GM19438 (cell line): ENCODE results near the gene RIPK4.
"Not testable (repeated sequence)": the region's sequence is repeated elsewhere in the genome, so short reads cannot be mapped to it uniquely, and the experiment has no call there.

Experiments used
- ATAC-seq: cut with Tn5 transposase; IDR thresholded peaks from one replicate; pipeline ENCODE4 v1.9.1; 2021; ENCODE audit warnings: low read depth; ENCODE audit not compliant: unreplicated experiment

RIPK4 gene

DNA sequence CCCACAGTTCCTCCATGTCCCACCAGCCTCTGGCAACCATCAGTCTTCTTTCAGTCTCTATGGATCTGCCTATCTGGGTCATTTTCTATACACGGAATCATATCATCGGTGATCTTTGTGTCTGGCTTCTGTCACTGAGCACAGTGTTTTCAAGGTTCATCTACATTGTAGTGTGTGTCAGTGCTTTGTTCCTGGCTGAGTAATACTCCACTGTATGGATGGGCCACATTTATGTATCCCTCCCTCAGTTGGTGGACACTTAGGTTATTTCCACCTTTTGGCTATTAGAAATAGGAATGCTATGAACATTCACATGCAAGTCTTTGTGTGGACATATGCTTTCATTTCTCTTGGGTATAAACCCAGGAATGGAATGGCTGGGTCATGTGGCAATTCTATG, 46.6 kb downstream of the RIPK4 start:
- ATAC-seq, result no peak

GRCh38 chr21:41719691-41720090, 47.2 kb downstream of the RIPK4 start:
- ATAC-seq, result no peak

- ATAC-seq, result no peak
Observed at GRCh38 chr21:41717573-41718330, 49.1 kb downstream of the RIPK4 start.

GRCh38 chr21:41716751-41717150, 50.1 kb downstream of the RIPK4 start:
- no peak for ATAC-seq

DNA sequence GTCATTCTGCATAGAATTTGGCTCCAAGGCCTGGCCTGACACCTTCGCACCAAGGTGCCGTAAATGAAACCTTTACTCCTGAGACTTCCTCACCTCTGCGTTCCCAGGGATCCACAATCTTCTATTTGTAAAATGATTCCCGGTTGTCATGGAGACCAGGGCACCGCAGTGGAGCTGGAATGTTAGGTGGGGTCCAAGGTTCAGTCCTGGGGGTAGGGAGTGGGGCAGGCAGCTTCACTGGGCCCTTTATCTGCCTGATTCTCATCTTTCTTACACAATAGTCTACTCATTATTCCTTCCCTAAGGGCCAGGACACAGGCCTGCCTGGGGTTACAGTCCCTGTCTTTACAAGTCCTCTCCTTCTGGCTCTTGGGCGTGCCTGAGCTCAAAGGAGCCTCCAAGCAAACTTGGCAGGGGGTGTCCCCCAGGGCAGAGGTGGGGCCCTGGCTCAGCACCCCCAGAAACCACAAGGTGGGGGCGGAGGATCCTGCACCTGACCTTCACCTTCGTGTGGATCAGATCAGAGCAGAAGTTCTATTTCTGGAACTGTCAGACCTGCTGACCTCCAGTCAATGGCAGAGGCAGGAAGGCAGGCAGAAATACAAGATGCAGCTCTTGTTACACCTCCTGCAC, 51.1 kb downstream of the RIPK4 start:
- ATAC-seq, result no peak

GRCh38 chr21:41714299-41714865, 52.5 kb downstream of the RIPK4 start:
- not testable (repeated sequence) for ATAC-seq

GRCh38 chr21:41713495-41714281, 53.2 kb downstream of the RIPK4 start:
- ATAC-seq, result no peak

GRCh38 chr21:41712730-41713129, 54.1 kb downstream of the RIPK4 start:
- ATAC-seq, result no peak

- no peak for ATAC-seq
Observed at GRCh38 chr21:41712201-41712600, 54.7 kb downstream of the RIPK4 start.

GRCh38 chr21:41711416-41712007, 55.3 kb downstream of the RIPK4 start:
- ATAC-seq, result no peak

DNA sequence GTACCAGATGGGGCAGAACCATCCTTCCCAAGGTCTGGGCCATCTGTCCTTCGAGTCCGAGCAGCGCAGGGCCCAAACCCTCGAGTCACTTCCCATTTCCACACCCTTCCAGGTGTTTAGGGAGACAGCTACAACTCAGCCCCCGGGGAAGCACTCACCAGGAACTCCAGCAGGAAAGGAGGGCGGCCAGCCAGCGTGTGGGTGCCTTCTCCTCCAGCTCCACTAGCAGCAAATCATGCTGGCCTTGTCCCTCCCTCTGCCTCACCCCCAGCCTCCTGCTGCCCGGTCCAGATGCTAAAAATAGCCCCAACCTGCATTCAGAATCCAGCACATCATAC, 56.1 kb downstream of the RIPK4 start:
- ATAC-seq, result no peak

DNA sequence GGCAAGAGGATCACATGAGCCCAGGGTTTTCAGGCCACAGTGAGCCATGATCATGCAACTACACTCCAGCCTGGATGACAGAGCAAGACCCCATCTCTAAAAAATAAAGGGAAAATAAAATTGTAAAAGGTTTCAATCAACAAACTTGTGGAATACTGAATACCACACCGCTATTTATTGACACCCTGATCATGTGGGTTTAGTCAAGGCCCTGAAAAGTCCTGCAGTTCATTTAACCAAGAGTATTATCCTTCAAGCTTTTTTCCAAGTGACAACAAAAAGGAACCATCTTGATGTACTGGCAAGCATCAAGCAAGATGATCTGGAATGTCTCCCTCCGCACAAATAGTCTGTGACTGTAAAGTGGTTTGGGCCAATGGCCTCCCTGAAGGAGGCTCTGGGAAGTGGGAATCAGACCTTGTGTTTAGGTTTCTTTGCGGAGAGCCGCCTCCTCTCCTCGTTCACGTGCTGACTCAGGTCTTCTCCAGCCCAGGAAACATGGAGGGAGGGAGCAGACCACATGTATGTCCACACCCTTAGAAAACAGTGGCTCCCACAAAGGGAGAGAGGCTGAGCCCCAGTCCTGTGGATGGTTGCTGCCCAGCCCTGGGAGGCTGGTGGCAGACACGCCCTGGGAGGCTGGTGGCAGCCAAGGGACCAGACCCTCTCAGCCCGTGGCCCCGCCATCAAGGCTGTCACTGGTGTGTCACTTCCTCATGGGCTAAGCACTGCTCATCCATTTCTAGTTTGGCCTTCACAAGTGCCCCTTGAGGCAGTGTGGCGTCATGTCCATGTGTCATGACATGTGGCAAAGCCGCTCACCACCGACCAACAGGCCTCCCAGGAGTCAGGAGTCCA, 56.7 kb downstream of the RIPK4 start:
- no peak for ATAC-seq

GRCh38 chr21:41709166-41709565, 57.7 kb downstream of the RIPK4 start:
- no peak for ATAC-seq

DNA sequence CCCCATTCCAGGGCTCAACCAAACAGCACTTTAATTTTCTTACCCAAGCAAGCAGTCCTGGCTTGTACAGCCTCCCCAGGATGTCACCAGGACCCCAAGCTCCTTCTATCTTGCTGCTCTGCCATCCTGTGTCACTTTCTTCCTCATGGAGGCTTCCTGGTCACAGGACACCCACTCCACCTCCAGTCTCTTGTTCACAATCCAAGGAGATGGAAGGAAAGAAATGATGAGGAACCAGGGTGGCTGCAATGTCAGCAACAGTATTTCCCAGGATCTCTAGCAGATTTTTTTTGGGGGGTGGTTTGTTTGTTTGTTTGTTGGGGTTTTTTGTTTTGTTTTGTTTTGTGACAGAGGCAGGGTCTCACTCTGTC, 58.9 kb downstream of the RIPK4 start:
- no peak for ATAC-seq

GRCh38 chr21:41707231-41707959, 59.5 kb downstream of the RIPK4 start:
- no peak for ATAC-seq

- no peak for ATAC-seq
Observed at GRCh38 chr21:41706678-41707077, 60.2 kb downstream of the RIPK4 start.

GRCh38 chr21:41706263-41706639, 60.6 kb downstream of the RIPK4 start:
- no peak for ATAC-seq

DNA sequence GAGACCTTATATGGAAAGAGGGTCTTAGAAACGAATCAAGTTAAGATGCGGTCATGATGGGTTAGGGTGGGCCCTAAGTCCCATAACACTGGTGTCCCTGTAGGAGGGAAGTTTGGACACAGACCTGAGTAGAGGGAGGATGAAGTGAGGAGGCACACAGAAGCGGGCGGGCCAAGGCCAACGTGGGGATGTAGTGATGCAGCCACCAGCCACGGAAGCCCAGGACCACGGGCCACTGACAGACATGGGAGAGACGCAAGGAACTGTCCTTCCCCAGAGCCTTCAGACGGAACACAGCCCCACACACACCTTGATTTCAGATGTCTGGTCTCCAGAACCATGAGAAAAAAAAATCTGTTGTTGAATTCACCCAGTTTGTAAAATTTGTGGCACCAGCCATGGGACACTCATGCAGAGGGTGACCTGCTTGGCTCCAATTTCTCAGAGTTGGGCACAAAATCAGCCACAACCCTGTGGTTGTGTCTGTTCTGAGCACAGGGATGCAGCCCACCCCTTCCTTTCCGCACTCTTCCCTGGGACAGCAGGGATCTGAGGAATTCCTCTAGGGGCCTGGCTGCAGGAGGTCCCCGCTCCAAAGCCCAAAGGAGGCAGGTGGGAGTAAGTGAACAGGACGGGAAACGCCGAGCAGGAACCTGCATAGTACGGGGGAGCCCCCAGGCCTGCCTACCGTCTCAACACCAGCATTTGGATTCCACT, 61.1 kb downstream of the RIPK4 start:
- no peak for ATAC-seq
